AG04449 (cell line): ENCODE measurements around the gene METAP1.
"Not testable (repeated sequence)": the region's sequence is repeated elsewhere in the genome, so short reads cannot be mapped to it uniquely, and the experiment has no call there.

ENCODE experiments used
- CTCF ChIA-PET: fragments of 350-600 bp; formaldehyde crosslinking; extraction: SDS; loops from one replicate; lab custom pipeline; 2021; ENCODE audit warnings: antibody characterized with exemption; lab: Yijun Ruan, JAX
- POLR2A ChIA-PET: fragments of 400-600, 350-600 bp; formaldehyde crosslinking; extraction: SDS; loops from one replicate; lab custom pipeline; 2020; ENCODE audit warnings: antibody characterized with exemption, inconsistent platforms; lab: Yijun Ruan, JAX
- DNase-seq: peaks from one replicate; pipeline ENCODE4 v3.0.0-alpha.2; 2010; ENCODE audit warnings: low read depth, low spot score
- H3K4me3 ChIP-seq: 2 replicates; pipeline ENCODE4 v1.5.1; 2011; ENCODE audit warnings: low read depth, mild to moderate bottlenecking, control low read depth, low read length
- CTCF ChIP-seq: IDR thresholded peaks from one replicate; pipeline ENCODE4 v1.5.1; 2011; ENCODE audit warnings: mild to moderate bottlenecking, moderate library complexity, low read length, control low read depth, inconsistent platforms; ENCODE audit not compliant: insufficient read depth; ENCODE audit errors: missing control alignments

Gene METAP1

GRCh38 chr4:99090481-99091215, 95.1 kb downstream of the METAP1 start:
- ChIA-PET CTCF (interaction anchor here (1.0 kb wide), 1 partner anchor 96 kb away, joined by 3 read pairs; the partner anchor contains the start of gene METAP1), POLR2A (no interaction called here)
- no peak for TF ChIP-seq CTCF
- DNase-seq = no peak
- H3K4me3 ChIP-seq = no peak overlapping the region; the same call in 1 of the 2 replicates

- POLR2A ChIA-PET = no interaction called here
- no peak for TF ChIP-seq CTCF
- DNase-seq = no peak
- H3K4me3 ChIP-seq = no peak overlapping the region
- CTCF ChIA-PET = interaction anchor here (1.0 kb wide), 1 partner anchor 96 kb away, joined by 3 read pairs; the partner anchor contains the start of gene METAP1
These were observed 95.7 kb downstream of the METAP1 start for GRCh38 chr4:99091216-99091575.

- CTCF ChIA-PET = interaction anchor here (1.2 kb wide), 1 partner anchor 36 kb away, joined by 3 read pairs; no protein-coding TSS in a partner anchor
- DNase-seq, H3K4me3 ChIP-seq, POLR2A ChIA-PET: not testable (repeated sequence)
These were observed 96.3 kb downstream of the METAP1 start for GRCh38 chr4:99091841-99092240.

GRCh38 chr4:99099311-99099710, 103.8 kb downstream of the METAP1 start:
- no peak for DNase-seq
- CTCF ChIA-PET = interaction anchor here (1.5 to 2.8 kb wide), 2 partner anchors 306 to 360 kb away, joined by 4 to 8 read pairs; no protein-coding TSS in a partner anchor
- POLR2A ChIA-PET = no interaction called here
- H3K4me3 ChIP-seq = no peak overlapping the region
- TF ChIP-seq CTCF = no peak

GRCh38 chr4:99099814-99100213, 104.3 kb downstream of the METAP1 start:
- CTCF ChIA-PET = interaction anchor here (0.8 to 2.8 kb wide), 4 partner anchors 18 to 359 kb away, joined by 3 to 8 read pairs (median 4); no protein-coding TSS in a partner anchor
- H3K4me3 ChIP-seq, DNase-seq, POLR2A ChIA-PET: not testable (repeated sequence)

GRCh38 chr4:99100876-99101275, 105.4 kb downstream of the METAP1 start:
- ChIA-PET POLR2A (no interaction called here), CTCF (interaction anchor here (0.8 to 2.8 kb wide), 4 partner anchors 17 to 358 kb away, joined by 3 to 8 read pairs (median 4); no protein-coding TSS in a partner anchor)
- DNase-seq = no peak
- H3K4me3 ChIP-seq = no peak overlapping the region
- TF ChIP-seq CTCF = no peak

- DNase-seq = no peak
- ChIA-PET CTCF (interaction anchor here (1.0 to 1.2 kb wide), 2 partner anchors 46 to 346 kb away, joined by 3 read pairs; no protein-coding TSS in a partner anchor), POLR2A (no interaction called here)
- H3K4me3 ChIP-seq = no peak overlapping the region
- no peak for TF ChIP-seq CTCF
These were observed 107.1 kb downstream of the METAP1 start for GRCh38 chr4:99102634-99103033.
